DND-41 (cell line): ENCODE data around the gene SLC41A3.

Source experiments
- ATAC-seq: fragments of 200-7000 bp; cut with Tn5 transposase; 3 replicates; pipeline ENCODE4 v1.9.1; 2021; ENCODE audit warnings: low read depth; ENCODE audit not compliant: insufficient read depth
- DNase-seq: peaks from one replicate; pipeline ENCODE4 v3.0.0-alpha.2; 2020
- H2AFZ ChIP-seq: 2 replicates; pipeline ENCODE4 v1.6.0; 2012; ENCODE audit warnings: low read depth, low read length
- H3K27ac ChIP-seq: 2 replicates; pipeline ENCODE4 v1.5.1; 2012; ENCODE audit warnings: low read length, inconsistent platforms
- H3K27me3 ChIP-seq: fragments of 200-600 bp; sonication (generic); 2 replicates; pipeline ENCODE4 v1.6.0; 2012; ENCODE audit warnings: low read length, mild to moderate bottlenecking, inconsistent platforms; ENCODE audit not compliant: insufficient read depth, poor library complexity
- H3K36me3 ChIP-seq: 2 replicates; pipeline ENCODE4 v1.5.1; 2012; ENCODE audit warnings: low read length, inconsistent platforms; ENCODE audit not compliant: insufficient read depth
- H3K4me1 ChIP-seq: 2 replicates; pipeline ENCODE4 v1.5.1; 2012; ENCODE audit warnings: mild to moderate bottlenecking, low read length; ENCODE audit not compliant: insufficient read depth
- H3K4me2 ChIP-seq: 2 replicates; pipeline ENCODE4 v1.6.0; 2012; ENCODE audit warnings: mild to moderate bottlenecking, moderate library complexity, low read length, inconsistent platforms; ENCODE audit not compliant: insufficient read depth
- H3K4me3 ChIP-seq, 2 experiments: fragments of 200-600 bp in 1 of 2; shearing (Covaris generic) in 1 of 2; 2 replicates each; pipeline ENCODE4 v1.5.1; 2012 to 2016; ENCODE audit warnings: inconsistent platforms in 2 of 2, low read length in 2 of 2, mild to moderate bottlenecking in 2 of 2, low read depth in 1 of 2, moderate library complexity in 1 of 2
- H3K79me2 ChIP-seq: 2 replicates; pipeline ENCODE4 v1.6.0; 2012; ENCODE audit warnings: low read length, inconsistent platforms; ENCODE audit not compliant: insufficient read depth
- H3K9ac ChIP-seq: 2 replicates; pipeline ENCODE4 v1.6.0; 2012; ENCODE audit warnings: low read depth, mild to moderate bottlenecking, inconsistent platforms, low read length, moderate library complexity
- H3K9me3 ChIP-seq: 2 replicates; pipeline ENCODE4 v1.5.1; 2012; ENCODE audit warnings: low read length, moderate library complexity, mild to moderate bottlenecking, inconsistent platforms; ENCODE audit not compliant: insufficient read depth, severe bottlenecking
- H4K20me1 ChIP-seq: 2 replicates; pipeline ENCODE4 v1.6.0; 2012; ENCODE audit warnings: low read length; ENCODE audit not compliant: insufficient read depth
- EZH2 ChIP-seq: IDR thresholded peaks from 3 replicates; pipeline ENCODE4 v1.6.1; 2012; ENCODE audit warnings: borderline replicate concordance, low read depth, mild to moderate bottlenecking, moderate library complexity, low read length, inconsistent platforms; ENCODE audit not compliant: severe bottlenecking
- TF ChIP-seq, protein P1 (sequence below): IDR thresholded peaks from 2 replicates; pipeline ENCODE4 v1.5.1; 2012; ENCODE audit warnings: borderline replicate concordance, low read length, moderate library complexity, mild to moderate bottlenecking; ENCODE audit not compliant: poor library complexity, severe bottlenecking; ENCODE audit errors: extremely low read depth

The SLC41A3 gene

DNA sequence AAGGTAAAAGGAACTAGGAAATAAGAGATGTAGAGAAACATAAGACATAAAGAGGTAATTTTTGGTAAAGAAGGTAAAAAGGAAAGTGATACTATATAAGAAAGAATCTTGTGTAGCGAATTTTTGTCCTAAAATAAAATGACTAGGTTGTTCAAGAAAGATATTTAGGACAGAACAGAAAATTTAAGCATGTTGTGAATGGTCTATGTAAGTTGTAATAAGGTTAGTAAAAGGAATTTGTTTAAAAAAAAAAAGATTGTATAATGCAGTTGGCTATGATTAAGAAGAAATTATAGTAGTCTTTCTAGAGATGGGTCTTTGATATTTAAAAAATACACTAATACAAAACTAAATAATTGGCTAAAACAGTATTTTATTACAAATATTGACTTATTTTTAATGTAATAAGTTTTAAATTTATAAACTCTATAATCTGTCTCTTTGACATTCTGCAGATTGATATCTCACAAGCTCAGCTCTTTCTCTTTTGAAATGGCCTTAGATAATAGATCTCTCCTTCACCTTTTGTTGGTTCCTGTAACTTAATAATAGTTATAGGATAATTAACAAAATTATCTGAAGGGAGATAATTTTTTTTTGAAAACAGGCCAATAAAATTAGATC lies 3.7 kb upstream of the SLC41A3 start:
- Histone ChIP-seq H3K27ac (no peak overlapping the region), H3K4me3 (no peak overlapping the region), H3K4me1 (peaks cover 14% of the 10 kb centered on the region), H3K9me3 (peaks cover 17% of the 10 kb centered on the region), H3K27me3 (no peaks in the 10 kb centered on the region), H2AFZ (no peak overlapping the region), H3K4me2 (no peak overlapping the region), H3K9ac (no peak overlapping the region), H3K36me3 (no peaks in the 10 kb centered on the region), H4K20me1 (no peaks in the 10 kb centered on the region), H3K79me2 (peaks cover 7% of the 10 kb centered on the region)
- TF ChIP-seq, protein P1, sequence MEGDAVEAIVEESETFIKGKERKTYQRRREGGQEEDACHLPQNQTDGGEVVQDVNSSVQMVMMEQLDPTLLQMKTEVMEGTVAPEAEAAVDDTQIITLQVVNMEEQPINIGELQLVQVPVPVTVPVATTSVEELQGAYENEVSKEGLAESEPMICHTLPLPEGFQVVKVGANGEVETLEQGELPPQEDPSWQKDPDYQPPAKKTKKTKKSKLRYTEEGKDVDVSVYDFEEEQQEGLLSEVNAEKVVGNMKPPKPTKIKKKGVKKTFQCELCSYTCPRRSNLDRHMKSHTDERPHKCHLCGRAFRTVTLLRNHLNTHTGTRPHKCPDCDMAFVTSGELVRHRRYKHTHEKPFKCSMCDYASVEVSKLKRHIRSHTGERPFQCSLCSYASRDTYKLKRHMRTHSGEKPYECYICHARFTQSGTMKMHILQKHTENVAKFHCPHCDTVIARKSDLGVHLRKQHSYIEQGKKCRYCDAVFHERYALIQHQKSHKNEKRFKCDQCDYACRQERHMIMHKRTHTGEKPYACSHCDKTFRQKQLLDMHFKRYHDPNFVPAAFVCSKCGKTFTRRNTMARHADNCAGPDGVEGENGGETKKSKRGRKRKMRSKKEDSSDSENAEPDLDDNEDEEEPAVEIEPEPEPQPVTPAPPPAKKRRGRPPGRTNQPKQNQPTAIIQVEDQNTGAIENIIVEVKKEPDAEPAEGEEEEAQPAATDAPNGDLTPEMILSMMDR: no peak
- TF ChIP-seq EZH2: no peak
- ATAC-seq (no peak), DNase-seq (no peak)

DNA sequence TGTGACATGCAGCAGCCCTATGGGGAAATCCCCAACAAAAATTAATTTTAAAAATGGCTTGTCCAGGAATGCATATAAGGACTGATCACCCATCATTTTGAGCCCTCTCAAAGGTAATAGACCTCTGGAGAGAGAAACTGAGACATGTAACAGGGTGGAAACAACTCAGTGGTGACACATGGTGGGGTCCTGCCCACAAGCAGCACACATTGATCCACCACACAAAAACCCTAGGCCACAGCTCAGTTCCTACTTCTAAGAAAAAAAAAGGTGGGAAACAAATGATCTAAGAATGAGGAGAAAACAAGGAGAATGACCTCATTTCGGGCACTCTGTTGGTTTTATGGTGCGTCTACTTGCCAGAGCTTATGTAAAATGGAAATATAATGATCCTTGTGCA lies 1.9 kb upstream of the SLC41A3 start:
- no peak overlapping the region for H2AFZ ChIP-seq
- H3K4me1 ChIP-seq: peaks cover 22% of the 10 kb centered on the region
- DNase-seq (no peak), ATAC-seq (no peak)
- H3K27ac ChIP-seq: no peak overlapping the region
- H3K9ac ChIP-seq: no peak overlapping the region
- no peaks in the 10 kb centered on the region for H4K20me1 ChIP-seq
- H3K79me2 ChIP-seq: peaks cover 11% of the 10 kb centered on the region
- H3K27me3 ChIP-seq: no peaks in the 10 kb centered on the region
- H3K4me3 ChIP-seq: no peak overlapping the region
- H3K9me3 ChIP-seq: peaks cover 17% of the 10 kb centered on the region
- H3K4me2 ChIP-seq: no peak overlapping the region
- no peaks in the 10 kb centered on the region for H3K36me3 ChIP-seq
- no peak for TF ChIP-seq EZH2
- TF ChIP-seq, protein P1: no peak

DNA sequence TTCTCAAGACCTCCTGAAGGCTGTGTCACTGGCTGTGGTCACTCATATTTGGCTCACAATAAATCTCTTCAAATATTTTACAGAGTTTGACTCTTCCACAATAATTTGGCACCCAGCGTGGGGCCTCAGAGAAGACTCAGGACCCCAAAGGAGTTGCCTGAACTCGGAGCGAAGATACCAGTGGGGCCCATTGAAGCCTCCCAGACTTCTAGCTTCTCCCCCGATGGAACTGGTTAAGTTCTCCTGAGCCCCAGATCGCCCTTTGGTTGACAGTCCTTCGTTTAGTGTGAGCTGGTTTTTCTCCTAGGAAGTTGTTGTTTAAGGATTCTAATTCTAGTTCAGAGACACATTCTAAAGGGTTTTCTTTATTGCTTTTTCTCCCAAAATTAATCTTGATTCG lies 1.4 kb upstream of the SLC41A3 start:
- Histone ChIP-seq H3K79me2 (peaks cover 11% of the 10 kb centered on the region), H3K4me1 (peaks cover 22% of the 10 kb centered on the region), H3K9ac (no peak overlapping the region), H3K4me2 (0 out of 2 replicates have a peak overlapping the region, but pooled peaks have one; percentile 87), H4K20me1 (no peaks in the 10 kb centered on the region), H2AFZ (no peak overlapping the region), H3K36me3 (no peaks in the 10 kb centered on the region), H3K9me3 (peaks cover 17% of the 10 kb centered on the region), H3K27ac (no peak overlapping the region), H3K4me3 (no peak overlapping the region), H3K27me3 (no peaks in the 10 kb centered on the region)
- DNase-seq (no peak), ATAC-seq (no peak)
- no peak for TF ChIP-seq EZH2
- TF ChIP-seq, protein P1: no peak

DNA sequence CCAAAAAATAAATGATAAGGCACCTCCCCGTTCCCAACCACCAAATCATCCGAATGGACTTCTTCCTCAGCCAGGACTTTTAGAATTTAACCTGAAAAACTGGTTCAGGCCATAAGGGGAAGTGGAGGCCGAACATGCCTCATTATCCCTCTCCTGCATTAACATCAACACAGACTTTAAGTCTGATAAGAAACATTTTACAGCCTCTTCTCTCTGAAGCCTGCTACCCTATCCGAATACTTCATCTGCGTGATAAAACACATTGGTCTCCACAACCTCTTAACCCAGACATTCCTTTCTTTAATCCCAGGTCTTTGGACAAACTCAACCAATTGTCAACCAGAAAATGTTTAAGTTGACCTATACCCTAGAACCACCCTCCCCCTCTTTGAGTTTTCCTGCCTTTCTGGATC lies 850 bp upstream of the SLC41A3 start:
- H3K27ac ChIP-seq: no peak overlapping the region
- peak overlapping the region; percentile 78 for H3K9ac ChIP-seq
- TF ChIP-seq, protein P1: no peak
- TF ChIP-seq EZH2: no peak
- ATAC-seq: no peak
- H3K4me3 ChIP-seq: peak overlapping the region; percentile 65 to 92; a peak in 2 of 4 replicates
- H3K9me3 ChIP-seq: peaks cover 17% of the 10 kb centered on the region
- peaks cover 11% of the 10 kb centered on the region for H3K79me2 ChIP-seq
- DNase-seq: no peak
- peak overlapping the region; percentile 77 for H2AFZ ChIP-seq
- no peaks in the 10 kb centered on the region for H4K20me1 ChIP-seq
- peak overlapping the region; percentile 87 for H3K4me2 ChIP-seq
- no peaks in the 10 kb centered on the region for H3K36me3 ChIP-seq
- H3K27me3 ChIP-seq: no peaks in the 10 kb centered on the region
- H3K4me1 ChIP-seq: peaks cover 22% of the 10 kb centered on the region
